Endothelial cell of umbilical vein (primary cell): ENCODE results near the gene PCDHB16. TPM values are rescaled to one million over a fixed set of nuclear protein-coding genes. Genes with fewer than 3 reads are reported as not detected.
"Not testable (repeated sequence)": the region's sequence is repeated elsewhere in the genome, so short reads cannot be mapped to it uniquely, and the experiment has no call there.

Experiments used
- BruUV-seq: library from RNA; stranded (reverse); fragments of 400-500 nt; replicated peaks from 2 replicates; lab custom pipeline; 2021; lab: Mats Ljungman, UMichigan
- CTCF ChIA-PET: fragments of 300-600, 350-600 bp; sonication (Branson Sonifier 250); formaldehyde crosslinking; loops from one replicate; lab custom pipeline; 2021; ENCODE audit warnings: antibody characterized with exemption, inconsistent platforms; lab: Charles Lee
- POLR2A ChIA-PET: fragments of 300-600, 350-600 bp; sonication (Branson Sonifier 250); formaldehyde crosslinking; loops from one replicate; lab custom pipeline; 2021; ENCODE audit warnings: antibody characterized with exemption, inconsistent platforms; lab: Charles Lee
- DNase-seq: peaks from one replicate; pipeline ENCODE4 v3.0.0-alpha.2; 2011; ENCODE audit warnings: low read depth, low spot score
- FAIRE-seq: peaks from 2 replicates; lab custom pipeline; 2011; peaks lifted over from hg19 to GRCh38; lab: Jason Lieb, UNC
- H2AFZ ChIP-seq: 2 replicates; pipeline ENCODE4 v1.6.0; 2012; ENCODE audit warnings: low read depth, low read length, control low read depth, inconsistent platforms
- H3K27ac ChIP-seq: 2 replicates; pipeline ENCODE4 v1.5.1; 2011; ENCODE audit warnings: low read depth, mild to moderate bottlenecking, control low read depth, low read length, moderate library complexity; ENCODE audit not compliant: insufficient read depth
- H3K27me3 ChIP-seq, 2 experiments: 2 replicates each; pipeline versions ENCODE4 v1.6.0 to v1.6.1; 2011; ENCODE audit warnings: low read length in 2 of 2, mixed read lengths in 1 of 2; ENCODE audit not compliant: control insufficient read depth in 2 of 2, insufficient read depth in 2 of 2
- H3K36me3 ChIP-seq, 2 experiments: 2 replicates in 1 of 2; 3 replicates in 1 of 2; pipeline ENCODE4 v1.5.1; 2011; ENCODE audit warnings: low read length in 2 of 2, mild to moderate bottlenecking in 1 of 2, moderate library complexity in 1 of 2; ENCODE audit not compliant: control insufficient read depth in 2 of 2, insufficient read depth in 2 of 2; ENCODE audit errors: extremely low read depth in 1 of 2
- H3K4me1 ChIP-seq: 3 replicates; pipeline ENCODE4 v1.5.1; 2011; ENCODE audit warnings: mild to moderate bottlenecking, low read length; ENCODE audit not compliant: control insufficient read depth, insufficient read depth; ENCODE audit errors: extremely low read depth
- H3K4me2 ChIP-seq: 2 replicates; pipeline ENCODE4 v1.6.1; 2011; ENCODE audit warnings: low read length, control low read depth, mixed read lengths; ENCODE audit not compliant: insufficient read depth
- H3K4me3 ChIP-seq, 3 experiments: fragments of 200-600 bp in 1 of 3; sonication (generic), shearing (Covaris generic) in 1 of 3; replicated peaks in 1 of 3; 2 replicates each; pipeline ENCODE4 v1.5.1; 2011 to 2016; ENCODE audit warnings: control low read depth in 3 of 3, low read length in 3 of 3, mild to moderate bottlenecking in 2 of 3, inconsistent platforms in 1 of 3, low read depth in 1 of 3, moderate library complexity in 1 of 3; ENCODE audit not compliant: insufficient read depth in 1 of 3
- H3K79me2 ChIP-seq: 2 replicates; pipeline ENCODE4 v1.6.0; 2012; ENCODE audit warnings: low read length, inconsistent platforms; ENCODE audit not compliant: control insufficient read depth, insufficient read depth
- H3K9ac ChIP-seq: replicated peaks from 2 replicates; pipeline ENCODE3; 2011; ENCODE audit warnings: low read length, control low read depth; ENCODE audit not compliant: insufficient read depth; ENCODE audit errors: extremely low read depth
- H3K9me1 ChIP-seq: replicated peaks from 3 replicates; pipeline ENCODE4 v1.6.0; 2011; ENCODE audit warnings: mild to moderate bottlenecking, low read length; ENCODE audit not compliant: control insufficient read depth, insufficient read depth; ENCODE audit errors: extremely low read depth
- H3K9me3 ChIP-seq: replicated peaks from 2 replicates; pipeline ENCODE4 v1.5.1; 2012; ENCODE audit warnings: low read length, inconsistent platforms; ENCODE audit not compliant: control insufficient read depth, insufficient read depth
- H4K20me1 ChIP-seq: replicated peaks from 2 replicates; pipeline ENCODE3; 2011; ENCODE audit warnings: mild to moderate bottlenecking, low read length; ENCODE audit not compliant: control insufficient read depth, insufficient read depth; ENCODE audit errors: extremely low read depth
- FOS ChIP-seq: IDR thresholded peaks from 2 replicates; pipeline ENCODE4 v1.6.1; 2011; ENCODE audit warnings: mild to moderate bottlenecking, low read length, moderate library complexity, borderline replicate concordance; ENCODE audit not compliant: insufficient read depth
- MYC ChIP-seq: IDR thresholded peaks from one replicate; pipeline ENCODE4 v1.6.1; 2011; ENCODE audit warnings: mild to moderate bottlenecking, low read depth, low read length
- POLR2AphosphoS5 ChIP-seq: IDR thresholded peaks from 2 replicates; pipeline ENCODE4 v1.6.1; 2012; ENCODE audit warnings: low read depth, mild to moderate bottlenecking, control low read depth, low read length, moderate library complexity; ENCODE audit not compliant: insufficient read depth
- dilution Hi-C: fragments of 300-500 bp; cut with MboI; formaldehyde crosslinking; loops from one replicate; pipeline ENCODE4 v1.15.0; 2019; ENCODE audit warnings: low sequenced_read_pairs; ENCODE audit not compliant: extremely low pct_ligation_motif_present
- intact Hi-C: fragments of 100-400 bp; cut with micrococcal nuclease; formaldehyde crosslinking; loops from one replicate; pipeline ENCODE4 v1.10.0; 2022
- polyA plus RNA-seq, 4 experiments: library from polyadenylated mRNA; depleted of rRNA in 3 of 4; stranded (reverse) in 3 of 4; unstranded in 1 of 4; fragments of >200 nt; gene quantifications; 2 replicates each; pipeline versions ENCODE4 v1.2.1 to v1.2.3, GENCODE V29; 2011 to 2012; ENCODE audit warnings: missing spikeins in 1 of 4
- total RNA-seq: library from RNA; stranded (reverse); gene quantifications from 2 replicates; pipeline ENCODE4 v1.2.3, GENCODE V29; 2021

Gene PCDHB16
- total and polyA plus RNA-seq, 2 donors (not counting 3 experiments of a cell fraction or from before 2014, with no cell fraction given) = 0.18 to 0.22 TPM

GRCh38 chr5:141150993-141151325 is 31.2 kb upstream of the PCDHB16 start:
- Histone ChIP-seq H3K79me2 (no peaks in the 10 kb centered on the region), H3K9me1 (no peaks in the 10 kb centered on the region), H4K20me1 (no peaks in the 10 kb centered on the region), H2AFZ (no peak overlapping the region), H3K9ac (no peak overlapping the region), H3K9me3 (no peaks in the 10 kb centered on the region), H3K4me1 (no peaks in the 10 kb centered on the region), H3K4me2 (no peak overlapping the region), H3K4me3 (no peak overlapping the region), H3K27me3 (no peaks in the 10 kb centered on the region), H3K36me3 (no peaks in the 10 kb centered on the region), H3K27ac (no peak overlapping the region)
- CTCF ChIA-PET = no interaction called here
- POLR2A ChIA-PET = no interaction called here
- intact Hi-C loops (no loop called here), dilution Hi-C loops (no loop called here)
- TF ChIP-seq MYC (no peak), POLR2AphosphoS5 (no peak), FOS (no peak)
- DNase-seq (no peak), FAIRE-seq (no peak)
- no TSS peak for BruUV-seq

- CTCF ChIA-PET, FAIRE-seq, BruUV-seq: not testable (repeated sequence)
Observed at GRCh38 chr5:141151632-141152031, 30.6 kb upstream of the PCDHB16 start.

GRCh38 chr5:141152096-141152495 is 30.1 kb upstream of the PCDHB16 start:
- H3K27me3 ChIP-seq, H4K20me1 ChIP-seq, H3K79me2 ChIP-seq, dilution Hi-C loops, H2AFZ ChIP-seq, H3K9me3 ChIP-seq, H3K4me3 ChIP-seq, POLR2A ChIA-PET, H3K4me2 ChIP-seq, H3K36me3 ChIP-seq, H3K27ac ChIP-seq, CTCF ChIA-PET, FAIRE-seq, DNase-seq, intact Hi-C loops, BruUV-seq, H3K9me1 ChIP-seq, H3K4me1 ChIP-seq, H3K9ac ChIP-seq: not testable (repeated sequence)

More at GRCh38 chr5:141151632-141152031, 30.6 kb upstream of the PCDHB16 start:
- POLR2A ChIA-PET, H3K9me3 ChIP-seq, H2AFZ ChIP-seq, H3K27me3 ChIP-seq, H3K27ac ChIP-seq, H3K9me1 ChIP-seq, H3K79me2 ChIP-seq, H4K20me1 ChIP-seq, H3K4me3 ChIP-seq, H3K4me1 ChIP-seq, H3K9ac ChIP-seq, dilution Hi-C loops, intact Hi-C loops, DNase-seq, H3K36me3 ChIP-seq, H3K4me2 ChIP-seq: not testable (repeated sequence)
